Muscle layer of colon (tissue), 2 donors: ENCODE measurements around the gene ZFYVE28.
"Not testable (repeated sequence)": the region's sequence is repeated elsewhere in the genome, so short reads cannot be mapped to it uniquely, and the experiment has no call there.

ENCODE experiments used
- H3K27ac ChIP-seq: one replicate; pipeline ENCODE4 v1.7.0; 2013; ENCODE audit warnings: low read depth, mild to moderate bottlenecking, low read length, moderate library complexity
- H3K27me3 ChIP-seq, 2 donors: one replicate each; pipeline ENCODE4 v1.7.0; 2013; ENCODE audit warnings: low read length in 2 of 2, mild to moderate bottlenecking in 2 of 2; ENCODE audit not compliant: insufficient read depth in 2 of 2, control insufficient read depth in 1 of 2
- H3K36me3 ChIP-seq: one replicate; pipeline ENCODE4 v1.7.0; 2013; ENCODE audit warnings: mild to moderate bottlenecking, low read length; ENCODE audit not compliant: insufficient read depth
- H3K4me1 ChIP-seq: one replicate; pipeline ENCODE4 v1.7.0; 2013; ENCODE audit warnings: mild to moderate bottlenecking, low read length; ENCODE audit not compliant: insufficient read depth
- H3K4me3 ChIP-seq, 2 donors: one replicate each; pipeline ENCODE4 v1.7.0; 2013; ENCODE audit warnings: low read length in 2 of 2, low read depth in 1 of 2, mild to moderate bottlenecking in 1 of 2, moderate library complexity in 1 of 2
- H3K9ac ChIP-seq: one replicate; pipeline ENCODE4 v1.7.0; 2013; ENCODE audit warnings: low read length
- H3K9me3 ChIP-seq: one replicate; pipeline ENCODE4 v1.7.0; 2013; ENCODE audit warnings: mild to moderate bottlenecking, low read length
- donor health status: abdominal sarcoma.
- donor health status: Adenocarcinoma of cecum.

The ZFYVE28 gene

GRCh38 chr4:2276581-2277325 lies 141.7 kb downstream of the ZFYVE28 start:
- no peaks in the 10 kb centered on the region for H3K4me1 ChIP-seq
- no peaks in the 10 kb centered on the region for H3K36me3 ChIP-seq
- H3K9ac ChIP-seq = no peak overlapping the region
- no peaks in the 10 kb centered on the region for H3K27me3 ChIP-seq
- H3K27ac ChIP-seq = no peak overlapping the region
- H3K9me3 ChIP-seq = no peaks in the 10 kb centered on the region
- no peak overlapping the region for H3K4me3 ChIP-seq

GRCh38 chr4:2275546-2276251 lies 142.7 kb downstream of the ZFYVE28 start:
- H3K27ac ChIP-seq = no peak overlapping the region
- no peaks in the 10 kb centered on the region for H3K4me1 ChIP-seq
- H3K36me3 ChIP-seq = no peaks in the 10 kb centered on the region

GRCh38 chr4:2275044-2275397 lies 143.4 kb downstream of the ZFYVE28 start:
- not testable (repeated sequence) for H3K9ac ChIP-seq, H3K9me3 ChIP-seq, H3K27me3 ChIP-seq, H3K4me3 ChIP-seq, H3K4me1 ChIP-seq, H3K27ac ChIP-seq, H3K36me3 ChIP-seq

More at GRCh38 chr4:2275546-2276251, 142.7 kb downstream of the ZFYVE28 start:
- Histone ChIP-seq H3K27me3 (no peaks in the 10 kb centered on the region), H3K9ac (no peak overlapping the region), H3K4me3 (no peak overlapping the region), H3K9me3 (no peaks in the 10 kb centered on the region)

GRCh38 chr4:2274320-2275043 lies 144.0 kb downstream of the ZFYVE28 start:
- H3K9ac ChIP-seq = no peak overlapping the region
- H3K4me3 ChIP-seq = no peak overlapping the region
- no peaks in the 10 kb centered on the region for H3K36me3 ChIP-seq
- no peaks in the 10 kb centered on the region for H3K27me3 ChIP-seq
- no peak overlapping the region for H3K27ac ChIP-seq
- H3K4me1 ChIP-seq = no peaks in the 10 kb centered on the region
- no peaks in the 10 kb centered on the region for H3K9me3 ChIP-seq

- H3K27me3 ChIP-seq = no peaks in the 10 kb centered on the region
Measured at GRCh38 chr4:2273657-2274319, 144.7 kb downstream of the ZFYVE28 start.

DNA sequence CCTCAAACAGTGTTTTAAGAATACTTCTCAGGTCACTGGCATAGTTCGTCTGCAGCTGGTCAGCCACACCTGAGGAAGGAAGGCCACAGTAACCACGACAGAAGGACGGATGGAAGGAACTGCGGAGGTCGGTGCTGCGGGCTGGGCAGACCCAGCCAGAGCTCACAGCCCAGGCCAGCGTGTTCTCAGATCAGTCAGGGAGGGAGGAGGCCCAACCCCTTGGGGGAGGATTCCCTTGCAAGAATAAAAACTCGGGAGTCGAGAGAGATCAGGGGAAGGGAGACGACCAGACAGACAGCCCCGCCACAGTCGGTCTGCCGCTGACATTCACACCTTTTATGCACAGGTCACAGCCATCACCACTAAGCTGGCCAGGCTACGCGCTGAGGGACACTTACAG lies 145.2 kb downstream of the ZFYVE28 start:
- no peak overlapping the region for H3K9ac ChIP-seq
- H3K36me3 ChIP-seq = no peaks in the 10 kb centered on the region
- no peaks in the 10 kb centered on the region for H3K9me3 ChIP-seq
- H3K27ac ChIP-seq = no peak overlapping the region
- H3K4me1 ChIP-seq = no peaks in the 10 kb centered on the region
- H3K4me3 ChIP-seq = no peak overlapping the region
- H3K27me3 ChIP-seq = no peaks in the 10 kb centered on the region

More at GRCh38 chr4:2273657-2274319, 144.7 kb downstream of the ZFYVE28 start:
- H3K36me3 ChIP-seq = no peaks in the 10 kb centered on the region
- no peak overlapping the region for H3K9ac ChIP-seq
- no peak overlapping the region for H3K4me3 ChIP-seq
- no peak overlapping the region for H3K27ac ChIP-seq
- H3K4me1 ChIP-seq = no peaks in the 10 kb centered on the region
- no peaks in the 10 kb centered on the region for H3K9me3 ChIP-seq

DNA sequence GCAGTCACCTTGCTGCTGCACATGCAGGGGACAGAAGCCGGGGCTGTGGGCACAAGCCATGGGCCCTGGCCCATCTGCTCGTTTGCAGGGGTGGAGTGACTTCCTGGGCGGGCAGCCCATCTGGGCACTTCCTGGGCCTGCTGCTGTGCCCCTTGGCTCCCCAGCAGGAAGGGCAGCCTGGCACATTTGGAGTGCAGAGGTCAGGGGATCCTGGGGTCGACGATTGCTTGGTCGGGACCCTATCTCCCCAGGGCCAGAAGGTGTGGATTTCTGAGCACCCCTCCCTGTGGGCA lies 145.7 kb downstream of the ZFYVE28 start:
- H3K27me3 ChIP-seq = no peaks in the 10 kb centered on the region
- no peak overlapping the region for H3K27ac ChIP-seq
- H3K4me3 ChIP-seq = no peak overlapping the region

DNA sequence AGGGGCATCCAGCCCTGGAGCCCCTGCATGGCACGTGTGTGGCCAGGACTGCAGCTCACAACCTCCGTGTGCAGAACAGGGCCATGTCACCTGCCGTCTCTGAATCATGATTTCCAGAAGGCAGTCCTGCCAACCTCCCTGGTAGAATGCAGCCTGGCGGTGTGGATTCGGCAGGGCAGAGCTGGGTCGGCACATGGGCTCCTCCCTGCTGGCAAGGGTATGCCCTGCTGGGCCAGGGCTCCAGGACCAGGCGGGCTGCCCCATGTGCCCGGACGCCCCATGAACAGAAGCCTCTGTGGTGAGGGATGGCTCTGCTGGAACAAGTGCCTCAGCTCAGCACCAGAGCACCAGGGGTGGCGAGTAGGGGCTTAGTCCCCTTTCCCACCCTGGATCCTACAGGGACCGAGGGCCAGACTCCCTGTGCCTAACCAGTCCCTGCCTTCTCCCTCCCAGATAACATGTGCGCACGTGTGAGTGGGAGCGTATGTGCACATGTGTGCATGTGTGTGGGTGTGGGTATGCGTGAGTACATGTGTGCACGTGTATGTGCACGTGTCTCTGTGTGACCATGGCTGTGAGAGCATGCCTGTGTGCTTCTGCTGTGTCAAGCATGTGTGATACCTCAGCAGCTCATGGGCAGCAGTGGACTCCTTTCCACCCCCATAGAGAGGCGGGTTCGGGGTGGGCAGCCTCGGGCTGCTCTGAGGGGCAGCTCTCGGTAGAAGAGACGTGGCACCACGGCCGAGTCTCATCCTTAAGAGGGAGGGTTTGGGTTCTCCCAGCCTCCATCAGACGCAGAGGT lies 146.2 kb downstream of the ZFYVE28 start:
- H3K4me1 ChIP-seq = no peaks in the 10 kb centered on the region
- H3K9ac ChIP-seq = no peak overlapping the region

More for the DNA sequence above, 145.7 kb downstream of the ZFYVE28 start:
- H3K9ac ChIP-seq = no peak overlapping the region
- no peaks in the 10 kb centered on the region for H3K36me3 ChIP-seq
- no peaks in the 10 kb centered on the region for H3K4me1 ChIP-seq
- no peaks in the 10 kb centered on the region for H3K9me3 ChIP-seq

GRCh38 chr4:2271279-2272025 lies 147.0 kb downstream of the ZFYVE28 start:
- H3K9ac ChIP-seq = no peak overlapping the region
- no peak overlapping the region for H3K27ac ChIP-seq
- H3K36me3 ChIP-seq = no peaks in the 10 kb centered on the region
- no peaks in the 10 kb centered on the region for H3K9me3 ChIP-seq
- no peak overlapping the region for H3K4me3 ChIP-seq
- H3K27me3 ChIP-seq = no peaks in the 10 kb centered on the region
- peaks cover 5% of the 10 kb centered on the region for H3K4me1 ChIP-seq

More for the DNA sequence above, 146.2 kb downstream of the ZFYVE28 start:
- Histone ChIP-seq H3K27me3 (no peaks in the 10 kb centered on the region), H3K27ac (no peak overlapping the region), H3K4me3 (no peak overlapping the region), H3K9me3 (no peaks in the 10 kb centered on the region), H3K36me3 (no peaks in the 10 kb centered on the region)

DNA sequence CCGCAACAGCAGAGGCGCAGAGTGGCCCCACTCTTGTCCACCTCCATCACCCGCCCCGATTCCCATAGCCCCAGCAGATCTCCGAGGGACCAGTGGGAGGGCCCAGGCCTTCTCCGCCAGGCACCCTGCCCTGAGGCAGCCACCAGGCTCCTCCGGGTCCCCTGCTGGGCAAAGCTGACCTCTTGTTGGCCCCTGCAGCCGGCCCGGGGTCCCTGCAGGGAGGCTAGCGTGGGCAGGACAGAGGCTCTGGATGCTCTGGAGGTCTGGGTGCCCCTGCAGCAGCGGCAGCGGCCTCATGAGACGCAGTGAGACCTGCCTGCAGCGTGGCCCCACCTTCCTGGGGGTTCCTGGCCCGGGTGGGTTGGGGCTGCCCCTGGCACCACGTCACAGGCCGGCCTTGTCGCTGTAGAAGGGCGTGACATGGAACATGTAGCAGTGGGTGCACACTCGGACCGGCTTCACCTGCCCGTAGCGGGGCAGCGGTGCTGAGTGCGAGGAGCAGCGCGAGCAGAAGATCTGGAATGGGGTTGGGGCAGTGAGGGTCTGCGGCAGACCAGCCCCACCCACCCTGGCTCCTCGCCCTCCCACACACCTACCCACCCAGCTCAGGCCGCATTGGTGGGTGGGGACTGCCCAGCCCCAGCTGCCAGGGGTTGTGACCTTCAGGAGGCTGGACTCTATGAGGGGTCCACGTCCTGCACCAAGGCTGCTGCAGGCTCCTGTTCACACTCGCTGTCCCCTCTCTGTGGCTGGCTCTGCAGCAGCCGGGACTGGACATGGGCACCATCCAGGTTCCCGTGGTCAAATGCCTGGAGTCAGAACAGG lies 147.9 kb downstream of the ZFYVE28 start:
- Histone ChIP-seq H3K27ac (no peak overlapping the region), H3K9ac (no peak overlapping the region), H3K36me3 (no peaks in the 10 kb centered on the region), H3K4me1 (peaks cover 11% of the 10 kb centered on the region), H3K27me3 (no peaks in the 10 kb centered on the region), H3K9me3 (no peaks in the 10 kb centered on the region), H3K4me3 (no peak overlapping the region)
